Adrenal gland (tissue), 5 donors: Measurements from ENCODE around the gene NHERF2.

Experiments used
- CTCF ChIP-seq, 6 experiments: fragments of 450-650 bp in 4 of 6; fragments of 200-600 bp in 2 of 6; sonication (generic) in 1 of 6; IDR thresholded peaks; 1 replicate in 5 of 6; 2 replicates in 1 of 6; pipeline versions ENCODE4 v1.5.1 to v1.8.0; 2016 to 2021; ENCODE audit warnings: antibody characterized with exemption in 6 of 6, mild to moderate bottlenecking in 2 of 6, moderate library complexity in 1 of 6
- POLR2A ChIP-seq, 2 donors: fragments of 450-650 bp; IDR thresholded peaks; one replicate each; pipeline ENCODE4 v1.6.1; 2017; ENCODE audit warnings: antibody characterized with exemption in 2 of 2, mild to moderate bottlenecking in 2 of 2, moderate library complexity in 1 of 2
- donor health status: DM: no; HTN: no; CAD: no.

GRCh38 chr16:1976951-1977874 lies 49.5 kb upstream of the NHERF2 start:
- TF ChIP-seq CTCF (IDR thresholded peaks at IDR 0.05) (no peak), POLR2A (IDR thresholded peaks at IDR 0.05) (no peak)
